PC-3 (cell line): Measurements from ENCODE around the gene C3orf38.

ENCODE experiments used
- EZH2 ChIP-seq: fragments of 300-600 bp; sonication (generic); IDR thresholded peaks from one replicate; pipeline ENCODE4 v1.6.1; 2017; ENCODE audit warnings: antibody characterized with exemption, mild to moderate bottlenecking, low read length; ENCODE audit not compliant: unreplicated experiment
- TF ChIP-seq, protein P1 (sequence below): fragments of 300-600 bp; sonication (generic); conservative IDR thresholded peaks from 2 replicates; pipeline ENCODE4 v1.5.1; 2017; ENCODE audit warnings: antibody characterized with exemption, low read depth, mild to moderate bottlenecking, low read length

DNA sequence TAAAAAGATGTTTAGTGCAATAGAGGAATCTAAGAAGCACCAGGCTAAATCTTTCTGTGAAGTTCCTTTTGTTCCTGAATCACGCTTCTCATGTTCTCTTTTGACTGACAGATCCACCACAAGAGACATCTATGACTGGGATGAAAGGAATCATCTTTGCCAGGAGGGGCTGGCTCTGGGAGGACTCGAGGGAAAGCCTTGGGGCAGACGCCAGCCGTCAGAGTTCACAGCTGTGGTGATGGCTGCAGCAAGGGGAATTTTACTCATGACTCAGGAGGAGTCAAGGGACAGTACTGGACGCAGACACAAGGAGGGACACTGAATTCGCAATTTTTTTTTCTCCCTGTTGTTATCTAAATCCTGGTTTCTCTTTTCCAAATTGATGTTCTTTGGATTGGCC lies 38.7 kb downstream of the C3orf38 start:
- TF ChIP-seq EZH2: no peak
- TF ChIP-seq, protein P1, sequence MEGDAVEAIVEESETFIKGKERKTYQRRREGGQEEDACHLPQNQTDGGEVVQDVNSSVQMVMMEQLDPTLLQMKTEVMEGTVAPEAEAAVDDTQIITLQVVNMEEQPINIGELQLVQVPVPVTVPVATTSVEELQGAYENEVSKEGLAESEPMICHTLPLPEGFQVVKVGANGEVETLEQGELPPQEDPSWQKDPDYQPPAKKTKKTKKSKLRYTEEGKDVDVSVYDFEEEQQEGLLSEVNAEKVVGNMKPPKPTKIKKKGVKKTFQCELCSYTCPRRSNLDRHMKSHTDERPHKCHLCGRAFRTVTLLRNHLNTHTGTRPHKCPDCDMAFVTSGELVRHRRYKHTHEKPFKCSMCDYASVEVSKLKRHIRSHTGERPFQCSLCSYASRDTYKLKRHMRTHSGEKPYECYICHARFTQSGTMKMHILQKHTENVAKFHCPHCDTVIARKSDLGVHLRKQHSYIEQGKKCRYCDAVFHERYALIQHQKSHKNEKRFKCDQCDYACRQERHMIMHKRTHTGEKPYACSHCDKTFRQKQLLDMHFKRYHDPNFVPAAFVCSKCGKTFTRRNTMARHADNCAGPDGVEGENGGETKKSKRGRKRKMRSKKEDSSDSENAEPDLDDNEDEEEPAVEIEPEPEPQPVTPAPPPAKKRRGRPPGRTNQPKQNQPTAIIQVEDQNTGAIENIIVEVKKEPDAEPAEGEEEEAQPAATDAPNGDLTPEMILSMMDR: no peak
